ENCODE data around the gene HBP1.

- TF ChIP-seq POLR2AphosphoS5 (IDR thresholded peaks at IDR 0.05) (no peak), POLR2A (IDR thresholded peaks at IDR 0.05) (no peak), EP300 (IDR thresholded peaks at IDR 0.05; ENCODE audit: low read depth) (no peak)
- TF ChIP-seq, protein P1, sequence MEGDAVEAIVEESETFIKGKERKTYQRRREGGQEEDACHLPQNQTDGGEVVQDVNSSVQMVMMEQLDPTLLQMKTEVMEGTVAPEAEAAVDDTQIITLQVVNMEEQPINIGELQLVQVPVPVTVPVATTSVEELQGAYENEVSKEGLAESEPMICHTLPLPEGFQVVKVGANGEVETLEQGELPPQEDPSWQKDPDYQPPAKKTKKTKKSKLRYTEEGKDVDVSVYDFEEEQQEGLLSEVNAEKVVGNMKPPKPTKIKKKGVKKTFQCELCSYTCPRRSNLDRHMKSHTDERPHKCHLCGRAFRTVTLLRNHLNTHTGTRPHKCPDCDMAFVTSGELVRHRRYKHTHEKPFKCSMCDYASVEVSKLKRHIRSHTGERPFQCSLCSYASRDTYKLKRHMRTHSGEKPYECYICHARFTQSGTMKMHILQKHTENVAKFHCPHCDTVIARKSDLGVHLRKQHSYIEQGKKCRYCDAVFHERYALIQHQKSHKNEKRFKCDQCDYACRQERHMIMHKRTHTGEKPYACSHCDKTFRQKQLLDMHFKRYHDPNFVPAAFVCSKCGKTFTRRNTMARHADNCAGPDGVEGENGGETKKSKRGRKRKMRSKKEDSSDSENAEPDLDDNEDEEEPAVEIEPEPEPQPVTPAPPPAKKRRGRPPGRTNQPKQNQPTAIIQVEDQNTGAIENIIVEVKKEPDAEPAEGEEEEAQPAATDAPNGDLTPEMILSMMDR (IDR thresholded peaks at IDR 0.05), result no peak
These were observed 43.3 kb upstream of the HBP1 start for GRCh38 chr7:107125475-107125874.
